Ovary (tissue), 9 donors: Measurements from ENCODE around the gene NID1. TPM values are rescaled to one million over a fixed set of nuclear protein-coding genes. Genes with fewer than 3 reads are reported as not detected.

Experiments
- DNase-seq, 5 donors: peaks; one replicate each; pipeline ENCODE4 v3.0.0-alpha.2; 2019 to 2020
- H3K27ac ChIP-seq, 2 donors: fragments of 200-600 bp; one replicate each; pipeline versions ENCODE4 v1.5.1 to v1.8.0; 2019 to 2022
- H3K27me3 ChIP-seq: fragments of 200-600 bp; one replicate; pipeline ENCODE4 v1.8.0; 2022
- H3K36me3 ChIP-seq: fragments of 200-600 bp; sonication (generic); one replicate; pipeline ENCODE4 v1.5.1; 2019
- H3K4me1 ChIP-seq: one replicate; pipeline ENCODE4 v1.8.1; 2013; ENCODE audit warnings: mild to moderate bottlenecking, moderate library complexity; ENCODE audit not compliant: insufficient read depth
- H3K4me3 ChIP-seq: fragments of 200-600 bp; sonication (generic); one replicate; pipeline ENCODE4 v1.5.1; 2017
- H3K9me3 ChIP-seq, 2 donors: fragments of 200-600 bp in 1 of 2; sonication (generic) in 1 of 2; one replicate each; pipeline versions ENCODE4 v1.5.1 to v1.8.1; 2013 to 2019; ENCODE audit warnings: mild to moderate bottlenecking in 1 of 2, moderate library complexity in 1 of 2
- CTCF ChIP-seq, 3 donors: fragments of 450-650 bp in 2 of 3; fragments of 200-600 bp in 1 of 3; IDR thresholded peaks; one replicate each; pipeline versions ENCODE4 v1.5.1 to v1.8.0; 2016 to 2022; ENCODE audit warnings: antibody characterized with exemption in 3 of 3, mild to moderate bottlenecking in 1 of 3
- EP300 ChIP-seq: sonication (generic); formaldehyde crosslinking; IDR thresholded peaks from one replicate; pipeline ENCODE4 v1.6.1; 2017; ENCODE audit warnings: antibody characterized with exemption
- POLR2A ChIP-seq: fragments of 450-650 bp; IDR thresholded peaks from one replicate; pipeline ENCODE4 v1.6.1; 2017; ENCODE audit warnings: antibody characterized with exemption, mild to moderate bottlenecking, moderate library complexity
- WGBS, 3 donors: extraction: QIAGEN DNeasy Blood & Tissue Kit in 1 of 3; methylation state at CpG; one replicate each; pipeline versions ENCODE4 v1.1.5 to v1.1.7; 2013 to 2017; 5-methylcytosine and 5-hydroxymethylcytosine counted together
- intact Hi-C, 4 donors: fragments of 100-400 bp; cut with DNase I; formaldehyde crosslinking; loops; one replicate each; pipeline versions ENCODE4 v1.11.0 to v1.15.1; 2022 to 2023
- polyA plus RNA-seq, 2 donors: library from polyadenylated mRNA; stranded (reverse); fragments of 200-250 nt in 1 of 2; fragments of 350-450 nt in 1 of 2; fragmentation: Illumina TruSeq in 1 of 2; extraction: RNeasy Lipid Tissue Mini Kit (QIAGEN cat#74804) in 1 of 2; gene quantifications; one replicate each; pipeline ENCODE4 v1.2.3, GENCODE V29; 2013 to 2014
- total RNA-seq, 7 donors: library from RNA; depleted of rRNA in 2 of 7; stranded (reverse); fragments of >200 nt in 2 of 7; fragmentation: NEBNext Ultra II Directional in 3 of 7; extraction: Animal tissue kit (Norgen Biotek cat#: 25700) in 3 of 7; gene quantifications; one replicate each; pipeline versions ENCODE4 v1.1.0 to v1.2.4, GENCODE V29; 2016 to 2023
- donor health status: DM: no; HTN: no; CAD: no; lungs with moderate emphysema.
- donor health status: DM: no; HTN: no; CAD: no.
- donor health status: Bipolar disorder and iron deficiency.
- donor health status: DM: yes; HTN: yes; CAD: no.
- donor health status: DM: no; HTN: no; CAD: no.
- donor health status: DM: yes; HTN: yes; CAD: no.

Gene NID1
- total and polyA plus RNA-seq, 9 donors, result 59.2 to 147 (median 76.4) TPM

DNA sequence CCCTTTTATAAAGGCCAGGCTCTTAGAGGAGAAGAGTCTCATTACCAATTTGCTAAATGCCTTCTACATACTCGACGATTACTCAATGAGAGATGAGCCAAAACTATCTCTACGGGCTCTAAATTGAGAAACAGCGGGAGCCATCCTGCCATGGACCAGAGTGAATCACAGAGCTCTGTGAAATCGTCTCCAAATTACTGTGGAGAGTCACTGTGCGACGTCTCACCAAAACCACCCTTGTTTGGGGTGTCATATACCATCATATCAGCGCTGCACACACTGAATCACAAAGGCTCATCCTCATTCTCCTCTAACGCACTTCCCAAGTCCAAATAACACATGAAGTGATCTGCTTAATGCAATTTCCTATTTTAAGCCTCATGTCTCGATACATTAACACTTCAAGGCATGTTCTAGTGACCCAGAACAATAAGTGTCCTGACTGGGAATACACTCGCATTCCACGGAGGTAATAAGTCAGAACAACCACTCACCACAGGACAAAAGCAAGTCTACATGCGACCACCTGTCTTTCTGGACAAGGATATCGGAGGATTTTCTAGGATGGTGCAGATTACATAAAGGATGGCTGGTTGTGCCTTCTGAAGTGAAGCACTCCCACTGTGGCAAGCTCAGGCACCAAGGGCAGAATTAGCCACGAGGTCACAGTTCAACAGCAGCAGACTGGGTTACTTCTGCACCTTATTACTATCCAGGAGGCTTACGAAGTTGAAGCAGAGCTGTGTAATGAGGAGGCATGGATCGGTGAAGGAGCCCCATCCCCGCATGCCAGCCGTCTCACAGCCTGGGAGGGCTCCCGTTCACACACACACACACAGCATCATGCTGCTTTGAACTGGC is 44.3 kb downstream of the NID1 start:
- 80 to 86% (median 82%) methylated on average over 20 of the region's 20 CpGs for WGBS, 3 donors
- Histone ChIP-seq H3K27ac (peak overlapping the region in 1 of 2 donors; percentile 42), H3K27me3 (no peaks in the 10 kb centered on the region), H3K9me3 (no peaks in the 10 kb centered on the region), H3K36me3 (no peaks in the 10 kb centered on the region), H3K4me1 (peaks cover 9% of the 10 kb centered on the region), H3K4me3 (no peak overlapping the region)
- no peak for TF ChIP-seq CTCF (IDR thresholded peaks at IDR 0.05)
- TF ChIP-seq EP300, result no peak
- TF ChIP-seq POLR2A, result no peak
- intact Hi-C loops, result no loop called here
- DNase-seq, result peak in 1 of 5 donors; percentile 54

- intact Hi-C loops, result loop anchor here in 1 of 4 donors (2.0 kb wide), 1 partner anchor 46 kb away; the partner anchor contains the start of gene NID1
- Histone ChIP-seq H3K4me1 (peaks cover 16% of the 10 kb centered on the region), H3K27ac (peak overlapping the region; percentile 58 to 81), H3K9me3 (no peaks in the 10 kb centered on the region), H3K27me3 (no peaks in the 10 kb centered on the region), H3K36me3 (no peaks in the 10 kb centered on the region), H3K4me3 (no peak overlapping the region)
- peak; percentile 68 to 92 (median 87) for DNase-seq
- WGBS, 3 donors, result 16 to 32% (median 20%) methylated on average over 5 of the region's 5 CpGs
- TF ChIP-seq EP300 (peak; percentile 88), POLR2A (peak; percentile 30), CTCF (IDR thresholded peaks at IDR 0.05) (no peak)
These were observed 45.9 kb downstream of the NID1 start for GRCh38 chr1:236018885-236019453.

DNA sequence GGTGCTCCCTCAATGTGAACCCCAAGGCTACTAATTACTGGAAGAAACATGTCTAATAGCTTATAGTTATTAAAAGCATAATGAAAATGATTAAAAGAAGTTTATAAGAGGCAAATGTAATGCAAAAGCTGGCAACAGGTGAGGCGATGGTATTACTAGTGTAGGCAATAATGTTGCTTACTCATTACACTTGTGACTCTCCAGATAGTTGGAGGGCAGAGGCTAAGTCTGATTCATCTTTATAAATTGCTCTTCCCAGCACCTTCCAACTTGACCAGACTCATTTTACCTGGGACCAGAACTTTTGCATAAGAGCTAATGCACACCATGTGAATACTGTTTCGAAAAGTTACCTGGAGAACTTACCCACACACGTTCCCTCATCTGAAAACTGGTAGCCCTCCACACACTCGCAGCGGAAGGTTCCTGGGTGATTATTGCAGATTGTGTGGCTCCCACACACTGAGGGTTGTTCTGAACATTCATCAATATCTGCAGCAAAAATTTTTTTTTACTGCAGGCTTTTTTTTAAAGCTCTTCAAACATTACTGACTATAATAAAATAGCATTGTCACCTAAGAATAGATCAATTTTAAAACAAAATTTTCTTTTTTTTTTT is 48.0 kb downstream of the NID1 start:
- H3K36me3 ChIP-seq, result no peaks in the 10 kb centered on the region
- H3K4me3 ChIP-seq, result no peak overlapping the region
- WGBS, 3 donors, result 86 to 90% (median 88%) methylated on average over 5 of the region's 5 CpGs
- H3K9me3 ChIP-seq, result no peaks in the 10 kb centered on the region
- peak overlapping the region; percentile 4 to 62 for H3K27ac ChIP-seq
- no peak for TF ChIP-seq EP300
- TF ChIP-seq POLR2A, result no peak
- no peak for TF ChIP-seq CTCF (IDR thresholded peaks at IDR 0.05)
- peaks cover 15% of the 10 kb centered on the region for H3K4me1 ChIP-seq
- intact Hi-C loops, result no loop called here
- DNase-seq, result no peak
- H3K27me3 ChIP-seq, result no peaks in the 10 kb centered on the region

DNA sequence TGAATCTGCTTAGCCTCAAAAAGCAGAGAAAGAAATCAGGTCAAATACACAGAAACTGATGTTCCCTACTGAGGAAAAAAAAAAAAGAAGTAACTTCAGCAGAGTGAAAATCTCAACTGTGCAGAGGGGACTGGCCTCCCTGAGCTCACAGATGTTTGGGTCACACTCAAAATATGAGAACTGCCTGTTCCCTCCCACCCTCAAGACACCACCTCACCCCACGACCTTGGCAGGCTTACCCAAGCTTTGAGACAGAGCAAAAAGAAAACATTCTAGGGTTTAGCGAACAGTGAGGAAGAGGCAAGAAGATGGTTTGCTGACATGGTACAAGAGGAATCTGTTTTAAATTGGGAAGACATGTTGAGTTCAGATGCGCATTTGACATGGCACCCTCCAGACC is 48.8 kb downstream of the NID1 start:
- intact Hi-C loops, result no loop called here
- peak; percentile 85 to 95 (median 92) for DNase-seq
- no peaks in the 10 kb centered on the region for H3K36me3 ChIP-seq
- no peak overlapping the region for H3K4me3 ChIP-seq
- peaks cover 17% of the 10 kb centered on the region for H3K4me1 ChIP-seq
- no peaks in the 10 kb centered on the region for H3K27me3 ChIP-seq
- 10 to 20% (median 11%) methylated on average over 3 of the region's 3 CpGs for whole genome bisulfite sequencing, 3 donors
- H3K9me3 ChIP-seq, result no peaks in the 10 kb centered on the region
- H3K27ac ChIP-seq, result peak overlapping the region; percentile 40 to 62
- TF ChIP-seq CTCF (IDR thresholded peaks at IDR 0.05) (no peak), EP300 (no peak), POLR2A (no peak)
